ENCODE results near the gene JMJD1C.

JMJD1C gene

GRCh38 chr10:63150745-63151144, 315.0 kb downstream of the JMJD1C start:
- no peak for DNase-seq (ENCODE audit: insufficient read length, low spot score)
- no peak for FAIRE-seq
- TF ChIP-seq SPI1 (IDR thresholded peaks at IDR 0.05; ENCODE audit: low read depth, low read length): no peak
- no peak for TF ChIP-seq PAX5 (IDR thresholded peaks at IDR 0.05; ENCODE audit: insufficient read depth, low read length, severe bottlenecking)
- no peak for TF ChIP-seq POLR2A (IDR thresholded peaks at IDR 0.05; ENCODE audit: low read depth, low read length)
- TF ChIP-seq POLR2AphosphoS5 (IDR thresholded peaks at IDR 0.05; ENCODE audit: low read depth, low read length): no peak
- no peak for TF ChIP-seq TAF1 (IDR thresholded peaks at IDR 0.05; ENCODE audit: low read depth, low read length)
- TF ChIP-seq POU2F2 (IDR thresholded peaks at IDR 0.05; ENCODE audit: low read depth, low read length): no peak

- TF ChIP-seq POLR2A (IDR thresholded peaks at IDR 0.05; ENCODE audit: low read depth, low read length): no peak
- no peak for TF ChIP-seq TAF1 (IDR thresholded peaks at IDR 0.05; ENCODE audit: low read depth, low read length)
- no peak for TF ChIP-seq SPI1 (IDR thresholded peaks at IDR 0.05; ENCODE audit: low read depth, low read length)
- TF ChIP-seq POU2F2 (IDR thresholded peaks at IDR 0.05; ENCODE audit: low read depth, low read length): no peak
- TF ChIP-seq PAX5 (IDR thresholded peaks at IDR 0.05; ENCODE audit: insufficient read depth, low read length, severe bottlenecking): no peak
- TF ChIP-seq POLR2AphosphoS5 (IDR thresholded peaks at IDR 0.05; ENCODE audit: low read depth, low read length): no peak
- DNase-seq (ENCODE audit: insufficient read length, low spot score) (no peak), FAIRE-seq (no peak)
Observed at GRCh38 chr10:63146503-63146902, 319.3 kb downstream of the JMJD1C start.

GRCh38 chr10:63145782-63146181, 320.0 kb downstream of the JMJD1C start:
- FAIRE-seq: peak; percentile 26
- DNase-seq (ENCODE audit: insufficient read length, low spot score): no peak
- TF ChIP-seq TAF1 (IDR thresholded peaks at IDR 0.05; ENCODE audit: low read depth, low read length) (no peak), POLR2A (IDR thresholded peaks at IDR 0.05; ENCODE audit: low read depth, low read length) (no peak), POLR2AphosphoS5 (IDR thresholded peaks at IDR 0.05; ENCODE audit: low read depth, low read length) (no peak), POU2F2 (IDR thresholded peaks at IDR 0.05; ENCODE audit: low read depth, low read length) (no peak), SPI1 (IDR thresholded peaks at IDR 0.05; ENCODE audit: low read depth, low read length) (peak; percentile 36)

- TF ChIP-seq POLR2AphosphoS5 (IDR thresholded peaks at IDR 0.05; ENCODE audit: low read depth, low read length): no peak
- TF ChIP-seq TAF1 (IDR thresholded peaks at IDR 0.05; ENCODE audit: low read depth, low read length): no peak
- TF ChIP-seq PAX5 (IDR thresholded peaks at IDR 0.05; ENCODE audit: insufficient read depth, low read length, severe bottlenecking): no peak
- TF ChIP-seq POU2F2 (IDR thresholded peaks at IDR 0.05; ENCODE audit: low read depth, low read length): no peak
- no peak for TF ChIP-seq SPI1 (IDR thresholded peaks at IDR 0.05; ENCODE audit: low read depth, low read length)
- TF ChIP-seq POLR2A (IDR thresholded peaks at IDR 0.05; ENCODE audit: low read depth, low read length): no peak
- no peak for FAIRE-seq
- no peak for DNase-seq (ENCODE audit: insufficient read length, low spot score)
Observed at GRCh38 chr10:63143987-63144386, 321.8 kb downstream of the JMJD1C start.

- TF ChIP-seq POU2F2 (IDR thresholded peaks at IDR 0.05; ENCODE audit: low read depth, low read length): no peak
- TF ChIP-seq POLR2AphosphoS5 (IDR thresholded peaks at IDR 0.05; ENCODE audit: low read depth, low read length): no peak
- TF ChIP-seq POLR2A (IDR thresholded peaks at IDR 0.05; ENCODE audit: low read depth, low read length): no peak
- no peak for TF ChIP-seq TAF1 (IDR thresholded peaks at IDR 0.05; ENCODE audit: low read depth, low read length)
- TF ChIP-seq PAX5 (IDR thresholded peaks at IDR 0.05; ENCODE audit: insufficient read depth, low read length, severe bottlenecking): no peak
- TF ChIP-seq SPI1 (IDR thresholded peaks at IDR 0.05; ENCODE audit: low read depth, low read length): no peak
- DNase-seq (ENCODE audit: insufficient read length, low spot score) (no peak), FAIRE-seq (no peak)
Observed at GRCh38 chr10:63142136-63142535, 323.6 kb downstream of the JMJD1C start.

GRCh38 chr10:63140077-63140476, 325.7 kb downstream of the JMJD1C start:
- FAIRE-seq (no peak), DNase-seq (ENCODE audit: insufficient read length, low spot score) (no peak)
- TF ChIP-seq SPI1 (IDR thresholded peaks at IDR 0.05; ENCODE audit: low read depth, low read length) (no peak), POU2F2 (IDR thresholded peaks at IDR 0.05; ENCODE audit: low read depth, low read length) (no peak), POLR2A (IDR thresholded peaks at IDR 0.05; ENCODE audit: low read depth, low read length) (no peak), POLR2AphosphoS5 (IDR thresholded peaks at IDR 0.05; ENCODE audit: low read depth, low read length) (no peak), PAX5 (IDR thresholded peaks at IDR 0.05; ENCODE audit: insufficient read depth, low read length, severe bottlenecking) (no peak), TAF1 (IDR thresholded peaks at IDR 0.05; ENCODE audit: low read depth, low read length) (no peak)

- TF ChIP-seq SPI1 (IDR thresholded peaks at IDR 0.05; ENCODE audit: low read depth, low read length): no peak
- TF ChIP-seq TAF1 (IDR thresholded peaks at IDR 0.05; ENCODE audit: low read depth, low read length): no peak
- no peak for TF ChIP-seq PAX5 (IDR thresholded peaks at IDR 0.05; ENCODE audit: insufficient read depth, low read length, severe bottlenecking)
- no peak for TF ChIP-seq POLR2A (IDR thresholded peaks at IDR 0.05; ENCODE audit: low read depth, low read length)
- no peak for TF ChIP-seq POU2F2 (IDR thresholded peaks at IDR 0.05; ENCODE audit: low read depth, low read length)
- no peak for TF ChIP-seq POLR2AphosphoS5 (IDR thresholded peaks at IDR 0.05; ENCODE audit: low read depth, low read length)
- DNase-seq (ENCODE audit: insufficient read length, low spot score): no peak
- no peak for FAIRE-seq
Observed at GRCh38 chr10:63137306-63137705, 328.5 kb downstream of the JMJD1C start.

GRCh38 chr10:63133821-63134557, 331.8 kb downstream of the JMJD1C start:
- FAIRE-seq: no peak
- DNase-seq (ENCODE audit: insufficient read length, low spot score): peak; percentile 14

GRCh38 chr10:63133056-63133820, 332.5 kb downstream of the JMJD1C start, which contains the start of gene NRBF2:
Gene NRBF2, plus strand, starts transcription at chr10:63133328. Its CDS starts 143 bp downstream, at chr10:63133471.
- peak; percentile 79 for DNase-seq (ENCODE audit: insufficient read length, low spot score)
- TF ChIP-seq SPI1 (IDR thresholded peaks at IDR 0.05; ENCODE audit: low read depth, low read length): peak; percentile 83
- TF ChIP-seq POU2F2 (IDR thresholded peaks at IDR 0.05; ENCODE audit: low read depth, low read length): peak; percentile 80
- no peak for TF ChIP-seq PAX5 (IDR thresholded peaks at IDR 0.05; ENCODE audit: insufficient read depth, low read length, severe bottlenecking)
- TF ChIP-seq TAF1 (IDR thresholded peaks at IDR 0.05; ENCODE audit: low read depth, low read length): peak; percentile 82
- peak; percentile 97 for TF ChIP-seq POLR2A (IDR thresholded peaks at IDR 0.05; ENCODE audit: low read depth, low read length)
- peak; percentile 97 for TF ChIP-seq POLR2AphosphoS5 (IDR thresholded peaks at IDR 0.05; ENCODE audit: low read depth, low read length)
- FAIRE-seq: peak; percentile 99

More at GRCh38 chr10:63133821-63134557, 331.8 kb downstream of the JMJD1C start:
- TF ChIP-seq POLR2AphosphoS5 (IDR thresholded peaks at IDR 0.05; ENCODE audit: low read depth, low read length) (no peak), SPI1 (IDR thresholded peaks at IDR 0.05; ENCODE audit: low read depth, low read length) (peak; percentile 34; the same call in 1 of the 2 replicates)
